ENCODE results near the gene CCDC71.

- TF ChIP-seq POLR2A (IDR thresholded peaks at IDR 0.05; ENCODE audit: low read length) (no peak), GATA1 (IDR thresholded peaks at IDR 0.05; ENCODE audit: low read depth, low read length) (no peak)
These were observed 32.7 kb downstream of the CCDC71 start for GRCh38 chr3:49133226-49133951.
